HG03064 (cell line): ENCODE data around the gene MRTFA.
"Not testable (repeated sequence)": the region's sequence is repeated elsewhere in the genome, so short reads cannot be mapped to it uniquely, and the experiment has no call there.

Source experiments
- ATAC-seq: cut with Tn5 transposase; IDR thresholded peaks from one replicate; pipeline ENCODE4 v1.9.1; 2021; ENCODE audit warnings: low read depth; ENCODE audit not compliant: unreplicated experiment

The MRTFA gene

DNA sequence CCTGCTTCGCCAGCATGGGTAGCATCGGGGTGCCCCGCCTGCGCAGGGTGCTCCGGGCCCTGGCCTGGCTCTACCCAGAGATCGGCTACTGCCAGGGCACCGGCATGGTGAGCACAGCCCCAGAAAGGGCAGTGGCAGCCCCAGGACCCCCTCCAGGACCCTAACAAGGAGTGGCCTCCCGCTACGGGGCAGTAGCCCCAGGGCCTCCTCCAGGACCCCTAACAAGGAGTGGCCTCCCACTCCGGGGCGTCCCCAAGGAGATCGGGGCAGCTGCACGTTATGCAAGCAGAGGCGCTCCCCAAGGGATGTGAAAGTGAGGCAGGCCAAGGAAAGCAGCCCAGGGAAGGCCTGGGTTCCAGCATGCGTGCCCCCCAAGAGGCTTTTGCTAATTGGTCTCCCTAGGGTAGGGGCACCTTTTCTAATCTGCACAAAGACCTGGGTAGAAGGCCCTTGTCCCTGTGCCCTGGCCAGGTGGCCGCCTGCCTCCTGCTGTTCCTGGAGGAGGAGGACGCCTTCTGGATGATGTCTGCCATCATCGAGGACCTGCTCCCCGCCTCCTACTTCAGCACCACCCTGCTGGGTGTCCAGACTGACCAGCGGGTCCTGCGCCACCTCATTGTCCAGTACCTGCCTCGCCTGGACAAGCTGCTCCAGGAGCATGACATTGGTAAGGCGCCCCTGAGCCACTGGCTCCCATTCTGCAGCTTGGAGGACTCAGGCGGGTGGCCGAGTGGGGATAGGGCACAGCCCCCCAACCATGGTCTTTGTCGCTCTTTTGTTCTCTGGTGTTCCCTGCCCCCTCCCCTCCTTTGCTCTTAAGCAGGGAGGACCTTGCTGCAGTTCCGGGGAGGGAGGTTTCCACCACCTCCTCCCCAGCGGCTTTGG, 231.1 kb downstream of the MRTFA start:
- no peak for ATAC-seq

DNA sequence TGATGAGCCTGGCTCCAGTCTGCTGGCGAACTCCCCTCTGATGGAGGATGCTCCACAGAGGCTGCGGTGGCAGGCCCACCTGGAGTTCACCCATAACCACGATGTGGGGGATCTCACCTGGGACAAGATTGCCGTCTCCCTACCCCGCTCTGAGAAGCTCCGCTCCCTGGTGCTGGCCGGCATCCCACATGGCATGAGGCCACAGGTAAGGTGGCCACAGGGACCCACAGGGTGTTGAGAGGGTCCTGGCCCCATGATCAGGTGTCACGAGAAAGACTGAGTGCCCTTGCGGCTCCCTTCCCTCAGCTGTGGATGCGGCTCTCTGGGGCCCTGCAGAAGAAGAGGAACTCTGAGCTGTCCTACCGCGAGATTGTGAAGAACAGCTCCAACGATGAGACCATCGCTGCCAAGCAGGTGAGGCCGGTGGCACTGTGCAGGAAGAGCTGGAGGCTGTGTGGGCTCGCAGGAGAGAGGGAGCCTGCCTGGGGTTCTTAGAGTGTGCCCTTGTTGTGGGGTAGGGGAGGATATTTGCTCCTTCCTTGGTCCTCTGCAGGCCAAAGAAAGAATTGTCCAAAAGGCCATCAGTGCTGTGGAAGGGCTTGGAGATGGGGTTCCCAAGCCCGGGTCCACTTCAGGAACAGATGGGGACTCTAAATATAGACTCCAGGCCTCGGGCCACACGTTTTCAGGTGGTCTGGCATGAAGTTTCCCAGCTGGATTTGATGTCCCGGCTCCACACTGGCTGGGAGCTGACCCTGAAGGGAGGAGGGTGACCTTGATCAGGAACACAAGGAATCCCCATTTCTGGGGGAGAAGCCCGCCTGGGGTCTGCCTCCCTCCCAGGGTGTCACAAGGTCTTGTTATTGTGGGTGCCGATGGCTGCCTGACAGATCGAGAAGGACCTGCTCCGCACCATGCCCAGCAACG, 232.0 kb downstream of the MRTFA start:
- no peak for ATAC-seq

DNA sequence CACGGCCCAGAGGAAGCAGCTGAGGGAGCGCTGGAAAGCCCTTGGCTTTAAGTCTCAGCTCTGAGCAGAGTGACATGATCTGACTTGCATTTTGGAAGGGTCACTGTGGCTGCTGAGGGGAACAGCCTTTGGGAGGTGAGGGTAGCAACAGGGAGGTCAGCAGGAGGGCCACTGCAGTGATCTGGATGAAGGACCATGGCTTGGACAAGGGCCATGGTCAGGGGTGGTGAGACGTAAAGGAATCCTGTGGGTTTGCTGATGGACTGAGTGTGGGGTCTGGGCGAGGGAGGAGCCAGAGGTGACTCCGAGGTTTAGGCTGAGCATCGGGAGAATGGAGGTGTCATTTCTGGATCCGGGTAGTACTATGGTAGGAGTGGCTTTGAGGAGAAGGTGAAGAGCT, 232.9 kb downstream of the MRTFA start:
- no peak for ATAC-seq

- no peak for ATAC-seq
These were observed 233.4 kb downstream of the MRTFA start for GRCh38 chr22:40403141-40403540.

GRCh38 chr22:40401981-40402406, 234.5 kb downstream of the MRTFA start:
- ATAC-seq, result no peak

DNA sequence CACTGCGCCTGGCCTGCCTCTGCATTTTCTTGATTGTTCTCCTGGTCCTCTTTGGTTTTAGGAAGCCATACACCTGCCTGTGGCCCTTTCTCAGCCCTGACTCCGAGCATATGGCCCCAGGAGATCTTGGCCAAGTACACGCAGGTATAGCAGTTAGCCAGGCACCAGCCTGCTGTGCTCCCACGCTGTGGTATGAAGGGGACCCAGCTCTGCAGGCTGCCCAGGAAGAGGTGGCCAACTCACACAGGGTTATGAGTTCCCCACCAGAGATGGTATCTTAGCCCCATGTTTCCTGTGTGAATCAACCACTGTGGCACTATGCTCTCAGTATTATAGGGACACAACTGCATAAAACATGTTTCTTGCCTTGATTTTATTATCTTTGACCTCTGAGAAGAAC, 235.0 kb downstream of the MRTFA start:
- no peak for ATAC-seq

GRCh38 chr22:40400159-40400558, 236.4 kb downstream of the MRTFA start:
- ATAC-seq, result no peak

GRCh38 chr22:40399621-40400020, 236.9 kb downstream of the MRTFA start:
- no peak for ATAC-seq

DNA sequence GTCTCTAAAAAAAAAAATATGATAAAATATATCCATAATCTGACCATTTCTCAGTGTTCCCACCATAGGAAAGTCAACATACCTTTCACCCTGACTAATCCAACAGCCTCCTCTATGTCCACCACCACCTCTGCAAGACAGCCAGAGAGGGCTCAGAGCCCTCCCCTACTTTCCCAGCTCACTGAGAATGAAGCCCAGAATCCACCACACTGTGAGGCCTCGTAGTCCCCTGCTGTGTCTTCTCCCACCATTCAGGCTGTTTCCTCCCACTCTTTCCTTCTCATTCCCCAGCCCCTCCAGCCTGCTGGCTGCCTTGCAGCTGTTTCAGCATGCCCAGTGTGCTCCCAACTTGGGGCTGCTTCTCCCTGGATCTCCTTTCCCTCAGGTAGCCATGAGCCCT, 239.1 kb downstream of the MRTFA start:
- no peak for ATAC-seq

DNA sequence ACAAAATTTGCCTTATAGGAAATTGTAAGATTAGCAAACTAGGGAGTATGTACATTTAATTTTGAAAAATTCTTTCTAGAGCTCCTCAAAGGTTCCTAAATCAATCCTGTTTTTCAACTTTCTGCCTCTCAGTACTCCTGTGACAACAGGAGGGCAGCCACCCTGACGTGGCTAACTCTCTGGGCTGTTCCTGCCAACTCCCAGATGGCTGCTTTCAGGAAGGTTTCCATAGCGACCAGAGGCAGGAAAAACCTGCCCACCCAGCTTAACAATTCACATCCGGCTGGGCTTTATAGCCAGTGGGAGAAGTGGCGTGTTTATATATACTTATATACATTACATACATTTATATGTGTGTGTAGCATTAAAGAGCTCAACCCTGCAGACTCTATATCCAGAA, 239.6 kb downstream of the MRTFA start:
- no peak for ATAC-seq

DNA sequence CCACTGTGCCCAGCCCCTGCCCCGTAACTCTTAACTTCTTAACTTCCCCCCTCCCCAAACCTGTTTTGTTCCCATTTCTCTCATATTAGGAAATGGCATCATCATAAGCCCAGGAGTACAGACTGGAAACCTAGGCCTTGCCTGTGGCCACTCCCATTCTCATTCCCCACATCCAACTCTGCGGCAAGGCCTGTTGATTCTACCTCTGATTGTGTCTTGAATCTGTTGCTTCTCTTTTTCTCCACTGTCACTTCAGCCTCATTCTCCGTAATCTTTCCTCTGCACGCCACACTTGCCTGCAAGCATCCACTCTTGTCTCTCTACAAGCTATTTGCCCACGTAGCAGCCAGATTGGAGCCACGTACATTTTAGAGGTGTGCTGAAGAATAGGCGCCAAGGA, 240.9 kb downstream of the MRTFA start:
- no peak for ATAC-seq

- no peak for ATAC-seq
These were observed 241.9 kb downstream of the MRTFA start for GRCh38 chr22:40394607-40395006.

GRCh38 chr22:40392618-40393017, 243.9 kb downstream of the MRTFA start:
- ATAC-seq, result no peak

GRCh38 chr22:40391417-40391816, 245.1 kb downstream of the MRTFA start:
- ATAC-seq, result no peak

DNA sequence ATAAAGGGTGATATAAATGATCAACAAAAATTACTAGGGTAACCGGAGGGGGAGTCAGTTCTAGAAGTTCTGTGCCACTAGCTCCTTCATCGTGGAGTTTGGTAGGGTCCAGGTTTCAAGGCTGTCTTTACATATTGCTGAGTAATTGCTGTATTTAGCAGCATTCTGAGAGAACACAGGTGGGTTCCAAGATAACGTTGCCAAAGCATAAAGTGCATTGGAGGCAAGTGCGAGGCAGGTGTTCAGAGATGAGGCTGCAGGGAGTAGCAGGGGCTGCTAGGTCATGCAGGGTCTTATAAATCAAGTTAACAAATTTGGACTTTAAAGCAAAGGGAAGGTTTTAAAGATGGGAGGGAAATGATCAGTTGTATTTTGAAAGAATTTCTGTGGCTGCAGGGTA, 248.3 kb downstream of the MRTFA start:
- ATAC-seq, result no peak

DNA sequence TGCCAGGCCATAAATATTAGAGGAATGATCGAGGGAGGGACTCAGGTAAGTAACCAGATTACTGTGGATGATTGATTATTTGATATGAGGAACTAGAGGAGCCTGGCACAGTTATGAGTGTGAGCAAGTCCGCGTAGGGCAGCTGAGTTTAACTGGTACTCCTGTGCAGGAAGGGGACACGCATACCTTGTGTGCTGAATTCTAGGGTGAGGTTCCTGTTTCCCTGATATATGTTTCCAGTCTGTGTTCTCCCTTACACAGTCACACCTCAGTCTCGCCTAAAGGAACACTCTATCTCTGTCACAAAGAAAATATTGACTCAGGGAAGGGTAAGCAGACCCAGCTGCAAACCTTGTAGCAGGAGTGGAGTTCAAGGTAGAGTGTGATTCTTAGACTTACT, 248.8 kb downstream of the MRTFA start:
- no peak for ATAC-seq

DNA sequence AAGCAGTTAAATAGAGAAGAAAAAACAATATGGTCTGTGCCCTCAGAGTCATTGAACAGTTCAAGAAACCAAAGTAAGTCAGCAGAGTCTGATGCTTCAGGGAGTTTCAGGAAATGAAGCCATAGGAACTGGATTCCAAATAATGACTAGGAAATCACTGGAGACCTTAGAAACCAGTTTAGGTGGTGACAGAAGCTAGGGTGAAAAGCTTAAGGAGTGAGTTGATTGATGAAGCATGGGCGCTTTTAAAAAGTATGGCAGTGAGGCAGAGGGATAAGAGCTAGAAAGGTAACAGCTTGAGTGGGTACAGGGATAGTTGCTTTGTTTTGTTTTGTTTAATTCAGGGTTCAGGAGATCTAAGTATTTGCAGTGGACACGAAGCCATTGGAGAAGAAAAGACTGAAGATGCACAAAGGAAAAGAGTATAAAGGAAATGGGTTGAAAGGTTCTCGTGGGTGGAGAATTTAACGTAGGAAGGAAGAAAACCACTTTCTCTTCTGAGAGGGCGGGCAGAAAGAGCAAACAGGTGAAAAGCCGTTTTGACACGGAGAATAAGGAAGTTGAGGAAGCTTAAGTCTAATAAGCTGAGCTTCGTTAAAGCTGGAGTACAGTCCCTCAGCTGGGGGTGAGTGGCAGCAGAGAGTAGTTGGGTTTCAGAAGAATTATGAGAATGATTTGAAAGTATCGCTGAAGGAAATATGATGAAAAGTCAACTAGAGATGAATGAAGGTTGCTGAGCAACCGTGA, 251.3 kb downstream of the MRTFA start:
- ATAC-seq, result no peak

DNA sequence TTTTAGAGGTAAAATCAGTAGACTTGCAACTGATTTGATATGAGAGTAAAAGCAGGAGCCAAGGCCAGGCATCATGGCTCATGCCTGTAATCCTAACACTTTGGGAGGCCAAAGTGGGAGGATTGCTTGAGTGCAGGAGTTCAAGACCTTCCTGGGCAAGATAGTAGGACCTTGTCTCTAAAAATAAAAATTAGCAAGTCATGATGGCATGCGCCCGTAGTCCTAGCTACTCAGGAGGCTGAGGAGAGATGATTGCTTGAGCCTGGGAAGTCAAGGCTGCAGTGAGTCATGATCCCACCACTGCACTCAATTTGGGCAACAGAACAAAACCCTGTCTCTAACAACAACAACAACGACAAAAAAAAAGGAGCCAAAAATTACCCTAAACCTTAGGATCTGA, 252.6 kb downstream of the MRTFA start:
- no peak for ATAC-seq

GRCh38 chr22:40381461-40381860, 255.1 kb downstream of the MRTFA start:
- no peak for ATAC-seq

- ATAC-seq, result not testable (repeated sequence)
These were observed 258.1 kb downstream of the MRTFA start for GRCh38 chr22:40378448-40378847.

- ATAC-seq, result no peak
These were observed 258.6 kb downstream of the MRTFA start for GRCh38 chr22:40377931-40378330.
